DOHH2 (cell line): ENCODE results near the gene COG4.

Source experiments
- CTCF ChIP-seq: fragments of 200-600 bp; sonication (generic); IDR thresholded peaks from one replicate; pipeline ENCODE4 v1.5.1; 2014; ENCODE audit warnings: antibody characterized with exemption, mild to moderate bottlenecking, low read depth, low read length; ENCODE audit not compliant: poor library complexity, severe bottlenecking
- EZH2phosphoT487 ChIP-seq: fragments of 200-600 bp; sonication (generic); IDR thresholded peaks from 2 replicates; pipeline ENCODE4 v1.6.1; 2017; ENCODE audit warnings: borderline replicate concordance, mild to moderate bottlenecking, antibody characterized with exemption, low read length, moderate library complexity, mixed read lengths

- no peak for TF ChIP-seq CTCF
- no peak for TF ChIP-seq EZH2phosphoT487
These were observed 50.4 kb downstream of the COG4 start for GRCh38 chr16:70472786-70473433.
